ENCODE data around the gene PLA2G2A.
"Not testable (repeated sequence)": the region's sequence is repeated elsewhere in the genome, so short reads cannot be mapped to it uniquely, and the experiment has no call there.

PLA2G2A gene, protein sequence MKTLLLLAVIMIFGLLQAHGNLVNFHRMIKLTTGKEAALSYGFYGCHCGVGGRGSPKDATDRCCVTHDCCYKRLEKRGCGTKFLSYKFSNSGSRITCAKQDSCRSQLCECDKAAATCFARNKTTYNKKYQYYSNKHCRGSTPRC

GRCh38 chr1:19979494-19979977, at the start of gene PLA2G2A:
PLA2G2A (minus strand) TSS chr1:19979618; CDS start chr1:19978773, 845 bp downstream.
- DNase-seq (ENCODE audit: low read depth in 2 of 2) = no peak

DNA sequence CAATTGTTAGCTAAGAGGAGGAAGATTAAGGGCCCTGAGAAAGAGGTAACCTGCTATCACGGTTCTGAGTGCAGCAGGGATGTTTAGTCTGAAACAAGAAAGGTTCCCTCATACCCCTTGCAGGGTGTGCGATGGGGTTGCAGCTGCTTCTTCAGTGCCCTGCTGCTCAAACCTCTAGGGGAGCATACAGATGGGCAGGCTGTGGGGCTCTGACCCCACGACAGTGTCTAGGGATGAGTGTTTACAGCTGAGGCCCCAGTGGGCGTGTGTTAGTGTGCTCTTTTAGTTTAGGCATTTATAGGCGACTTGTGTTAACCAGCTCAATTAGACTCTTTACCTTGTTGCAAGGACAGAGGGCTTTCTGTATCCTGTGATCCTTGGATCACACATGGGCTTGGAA, 49.3 kb upstream of the PLA2G2A start:
- DNase-seq (ENCODE audit: low read depth in 2 of 2) = no peak

- DNase-seq (ENCODE audit: low read depth in 2 of 2) = no peak
Measured at GRCh38 chr1:20028125-20028524, 48.7 kb upstream of the PLA2G2A start.

DNA sequence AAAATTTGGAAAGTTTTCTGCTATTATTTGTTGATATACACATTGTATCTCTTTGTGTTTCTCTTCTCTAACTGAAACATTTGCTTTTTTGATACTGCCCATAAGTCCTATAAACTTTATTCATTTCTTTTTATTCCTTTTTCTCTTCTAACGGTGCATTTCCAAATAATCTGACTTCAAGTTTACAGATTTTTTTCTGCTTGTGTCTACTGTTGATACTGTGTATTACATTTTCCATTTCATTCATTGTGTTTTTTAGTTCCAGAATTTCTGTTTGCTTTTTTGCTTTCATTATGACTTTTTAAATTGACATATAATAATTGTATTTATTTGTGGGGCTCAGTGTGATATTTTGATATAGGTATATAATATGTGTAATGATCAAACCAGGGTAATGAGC, 38.3 kb upstream of the PLA2G2A start:
- no peak for DNase-seq (ENCODE audit: low read depth in 2 of 2)

GRCh38 chr1:20014153-20014552, 34.7 kb upstream of the PLA2G2A start:
- DNase-seq (ENCODE audit: low read depth in 2 of 2) = no peak

GRCh38 chr1:20010016-20010415, 30.6 kb upstream of the PLA2G2A start:
- no peak for DNase-seq (ENCODE audit: low read depth in 2 of 2)

DNA sequence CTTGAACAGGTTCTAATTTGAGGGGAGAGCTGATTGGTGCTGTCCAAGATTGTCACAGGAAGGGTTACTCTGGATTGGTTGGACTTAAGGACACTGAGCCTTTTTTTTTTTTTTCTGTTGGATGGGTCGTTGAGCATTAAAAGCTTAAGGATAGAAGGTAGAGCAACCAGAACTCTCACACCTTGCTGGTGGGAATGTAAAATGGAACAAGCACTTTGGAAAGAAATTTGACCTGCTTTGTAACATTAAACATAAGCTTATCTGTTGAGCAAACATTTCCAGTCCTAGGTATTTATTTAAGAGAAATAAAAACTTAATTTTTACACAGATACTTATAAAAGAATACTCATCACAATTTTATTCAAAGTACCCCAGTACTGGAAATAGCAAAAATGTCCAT, 29.8 kb upstream of the PLA2G2A start:
- DNase-seq (ENCODE audit: low read depth in 2 of 2) = no peak

- DNase-seq (ENCODE audit: low read depth in 2 of 2) = no peak
Measured at GRCh38 chr1:20008391-20008841, 29.0 kb upstream of the PLA2G2A start.

DNA sequence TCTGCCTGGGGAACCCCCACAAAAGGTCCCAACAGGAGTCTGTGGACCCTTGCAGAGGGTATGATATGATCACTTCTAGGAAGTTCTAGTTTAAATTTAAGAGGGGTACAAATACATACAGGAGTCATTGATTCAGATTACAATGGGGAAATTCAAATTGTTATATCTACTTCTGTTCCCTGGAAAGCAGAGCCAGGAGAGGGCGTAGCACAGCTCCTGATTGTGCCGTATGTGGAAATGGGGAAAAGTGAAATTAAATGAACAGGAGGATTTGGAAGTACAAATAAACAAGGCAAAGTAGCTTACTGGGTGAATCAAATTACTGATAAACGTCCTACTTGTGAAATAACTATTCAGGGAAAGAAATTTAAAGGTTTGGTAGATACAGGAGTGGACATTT, 19.4 kb upstream of the PLA2G2A start:
- not testable (repeated sequence) for DNase-seq (ENCODE audit: low read depth in 2 of 2)

GRCh38 chr1:19990689-19991088, 11.3 kb upstream of the PLA2G2A start:
- DNase-seq (ENCODE audit: low read depth in 2 of 2) = no peak

DNA sequence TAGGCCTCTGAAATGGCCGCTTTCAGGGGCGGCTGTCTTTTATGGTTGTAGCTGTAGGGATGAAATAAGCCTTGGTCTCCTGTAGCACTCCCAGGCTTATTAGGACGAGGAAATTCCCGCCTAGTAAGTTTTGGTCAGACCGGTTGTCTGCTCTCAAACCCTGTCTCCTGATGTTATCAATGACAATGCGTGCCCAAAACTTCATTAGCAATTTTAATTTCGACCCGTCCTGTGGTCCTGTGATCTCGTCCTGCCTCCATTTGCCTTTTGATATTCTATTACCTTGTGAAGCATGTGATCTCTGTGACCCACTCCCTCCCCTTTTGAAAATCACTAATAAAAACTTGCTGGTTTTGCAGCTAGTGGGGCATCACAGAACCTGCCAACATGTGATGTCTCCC, 10.8 kb upstream of the PLA2G2A start:
- not testable (repeated sequence) for DNase-seq (ENCODE audit: low read depth in 2 of 2)

- no peak for DNase-seq (ENCODE audit: low read depth in 2 of 2)
Measured at GRCh38 chr1:19988267-19989006, 9.0 kb upstream of the PLA2G2A start.

GRCh38 chr1:19987719-19988118, 8.3 kb upstream of the PLA2G2A start:
- DNase-seq (ENCODE audit: low read depth in 2 of 2) = no peak

- not testable (repeated sequence) for DNase-seq (ENCODE audit: low read depth in 2 of 2)
Measured at GRCh38 chr1:19984409-19985016, 5.1 kb upstream of the PLA2G2A start.

DNA sequence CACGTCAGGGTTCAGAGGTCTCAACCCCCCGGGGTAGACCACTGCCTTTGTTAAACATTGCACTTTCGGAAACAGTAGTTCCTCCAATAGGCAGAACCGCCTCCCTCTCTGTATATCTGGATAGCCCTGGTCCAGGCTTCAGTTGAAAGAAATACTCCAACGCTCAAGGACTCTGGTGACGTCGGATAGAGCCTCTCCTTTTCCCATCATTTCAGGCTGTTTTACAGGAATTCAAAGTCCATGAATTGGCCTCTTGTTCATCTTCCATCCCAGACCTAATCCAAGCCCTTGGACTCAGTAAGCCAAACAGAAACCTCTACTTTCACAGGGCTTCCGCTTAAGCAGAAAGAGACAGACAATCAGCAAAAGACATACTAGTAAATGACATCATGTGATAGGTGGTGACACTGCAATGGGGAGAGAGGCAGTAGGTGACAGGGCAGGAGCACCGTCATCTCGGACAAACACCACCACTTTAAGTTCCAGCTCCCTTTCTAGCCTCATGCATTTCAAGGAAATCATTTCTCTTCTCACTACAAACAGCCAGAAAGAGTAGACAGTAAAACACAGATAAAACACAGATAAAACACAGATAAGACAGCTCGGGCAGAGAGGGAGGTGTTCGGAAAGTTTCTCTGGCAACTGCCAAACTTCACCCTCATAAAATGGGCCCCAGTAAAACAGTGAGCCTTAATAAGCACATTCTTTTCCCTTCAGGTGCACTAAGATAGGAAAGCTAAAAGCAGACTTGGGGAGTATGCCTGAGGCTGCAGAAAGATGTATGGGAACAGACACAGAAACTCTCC, 2.3 kb upstream of the PLA2G2A start:
- no peak for DNase-seq (ENCODE audit: low read depth in 2 of 2)

GRCh38 chr1:19981170-19981506, 1.7 kb upstream of the PLA2G2A start:
- DNase-seq (ENCODE audit: low read depth in 2 of 2) = no peak

- no peak for DNase-seq (ENCODE audit: low read depth in 2 of 2)
Measured at GRCh38 chr1:19980314-19980713, 896 bp upstream of the PLA2G2A start.

GRCh38 chr1:19978143-19978542, 1.3 kb downstream of the PLA2G2A start:
- no peak for DNase-seq (ENCODE audit: low read depth in 2 of 2)

GRCh38 chr1:19976317-19977003, 3.0 kb downstream of the PLA2G2A start:
- no peak for DNase-seq (ENCODE audit: low read depth in 2 of 2)

DNA sequence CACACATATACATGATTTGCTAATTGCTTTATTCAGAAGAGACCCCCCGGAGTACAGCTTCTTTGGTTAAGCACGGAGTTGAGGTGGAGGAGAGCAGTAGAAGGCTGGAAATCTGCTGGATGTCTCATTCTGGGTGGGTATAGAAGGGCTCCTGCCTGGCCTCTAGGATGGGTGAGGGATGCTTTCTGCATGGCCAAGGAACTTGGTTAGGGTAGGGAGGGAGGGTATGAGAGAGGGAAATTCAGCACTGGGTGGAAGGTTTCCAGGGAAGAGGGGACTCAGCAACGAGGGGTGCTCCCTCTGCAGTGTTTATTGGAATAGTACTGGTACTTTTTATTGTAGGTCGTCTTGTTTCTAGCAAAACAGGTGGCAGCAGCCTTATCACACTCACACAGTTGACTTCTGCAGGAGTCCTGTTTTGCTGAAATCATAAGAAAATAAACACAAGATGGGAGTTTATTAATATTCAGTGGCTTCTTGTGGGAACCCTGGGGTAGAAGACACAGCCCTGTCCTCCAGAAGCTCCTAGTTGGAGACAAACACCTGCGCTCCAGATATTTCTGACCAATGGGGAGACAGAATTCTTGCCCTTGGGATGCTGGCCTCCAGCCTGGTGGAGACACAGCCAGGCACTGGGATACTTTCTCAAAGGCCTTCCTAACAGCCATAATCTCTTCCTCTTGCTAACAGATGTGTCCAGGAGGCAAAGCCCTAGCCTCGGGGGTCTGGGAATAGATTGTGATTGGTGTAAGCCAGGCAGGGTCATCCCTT, 3.8 kb downstream of the PLA2G2A start:
- no peak for DNase-seq (ENCODE audit: low read depth in 2 of 2)

Data from stimulated activated CD4-positive, alpha-beta T cell treated with anti-CD3 and anti-CD28 coated beads, Interleukin-1b, Interleukin-23, amount 100 ng/mL, for 4 hours (primary cell).